T47D (cell line): Measurements from ENCODE around the gene UVSSA.

Source experiments
- DNase-seq, 2 experiments: peaks; one replicate each; pipeline versions ENCODE4 v3.0.0 to v3.0.0-alpha.2; 2011 to 2012; ENCODE audit warnings: low read depth in 1 of 2, low spot score in 1 of 2
- JUND ChIP-seq: IDR thresholded peaks from 2 replicates; pipeline ENCODE4 v1.6.1; 2012; ENCODE audit warnings: low read depth
- in situ Hi-C: cut with HindIII; loops from 2 replicates; pipeline ENCODE4 v1.10.0; 2016; ENCODE audit warnings: low sequenced_read_pairs, low pct_unique_long_range_greater_than_20kb

The UVSSA gene

GRCh38 chr4:1400831-1401408, 53.9 kb downstream of the UVSSA start:
- DNase-seq = no peak
- no peak for TF ChIP-seq JUND
- in situ Hi-C loops = no loop called here

- no peak for TF ChIP-seq JUND
- no peak for DNase-seq
- in situ Hi-C loops = no loop called here
These were observed 54.5 kb downstream of the UVSSA start for GRCh38 chr4:1401409-1402020.

GRCh38 chr4:1402021-1402515, 55.1 kb downstream of the UVSSA start:
- TF ChIP-seq JUND = no peak
- no peak for DNase-seq
- in situ Hi-C loops = no loop called here

- in situ Hi-C loops = no loop called here
- no peak for DNase-seq
- TF ChIP-seq JUND = no peak
These were observed 55.6 kb downstream of the UVSSA start for GRCh38 chr4:1402516-1403091.

- in situ Hi-C loops = no loop called here
- TF ChIP-seq JUND = no peak
These were observed 56.2 kb downstream of the UVSSA start for GRCh38 chr4:1403177-1403583.

GRCh38 chr4:1403591-1404572, 56.9 kb downstream of the UVSSA start:
- no peak for TF ChIP-seq JUND
- in situ Hi-C loops = no loop called here

More at GRCh38 chr4:1403177-1403583, 56.2 kb downstream of the UVSSA start:
- DNase-seq = no peak

GRCh38 chr4:1404573-1405253, 57.7 kb downstream of the UVSSA start:
- no peak for DNase-seq
- TF ChIP-seq JUND = no peak
- in situ Hi-C loops = no loop called here

More at GRCh38 chr4:1403591-1404572, 56.9 kb downstream of the UVSSA start:
- no peak for DNase-seq

GRCh38 chr4:1405254-1405635, 58.2 kb downstream of the UVSSA start:
- in situ Hi-C loops = no loop called here
- no peak for DNase-seq

GRCh38 chr4:1405636-1406393, 58.8 kb downstream of the UVSSA start:
- in situ Hi-C loops = no loop called here
- DNase-seq = no peak
- TF ChIP-seq JUND = no peak

More at GRCh38 chr4:1405254-1405635, 58.2 kb downstream of the UVSSA start:
- no peak for TF ChIP-seq JUND

GRCh38 chr4:1406394-1406980, 59.5 kb downstream of the UVSSA start, which contains the start of gene NKX1-1:
Gene NKX1-1, minus strand, starts transcription at chr4:1406442. Its CDS starts 0 bp downstream, at chr4:1406442.
- no peak for TF ChIP-seq JUND
- in situ Hi-C loops = no loop called here
- DNase-seq = no peak
